HFF-Myc (cell line): ENCODE results near the gene NUAK1.

Source experiments
- DNase-seq: peaks from one replicate; pipeline ENCODE4 v3.0.0-alpha.2; 2011; ENCODE audit warnings: low read depth; ENCODE audit errors: extremely low read depth
- H3K4me3 ChIP-seq: replicated peaks from 2 replicates; pipeline ENCODE4 v1.5.1; 2011; ENCODE audit warnings: low read depth, mild to moderate bottlenecking, control low read depth, low read length
- TF ChIP-seq, protein P1 (sequence below): IDR thresholded peaks from 2 replicates; pipeline ENCODE4 v1.5.1; 2012; ENCODE audit warnings: mild to moderate bottlenecking, low read depth, low read length, control low read depth; ENCODE audit errors: missing control alignments

The NUAK1 gene

DNA sequence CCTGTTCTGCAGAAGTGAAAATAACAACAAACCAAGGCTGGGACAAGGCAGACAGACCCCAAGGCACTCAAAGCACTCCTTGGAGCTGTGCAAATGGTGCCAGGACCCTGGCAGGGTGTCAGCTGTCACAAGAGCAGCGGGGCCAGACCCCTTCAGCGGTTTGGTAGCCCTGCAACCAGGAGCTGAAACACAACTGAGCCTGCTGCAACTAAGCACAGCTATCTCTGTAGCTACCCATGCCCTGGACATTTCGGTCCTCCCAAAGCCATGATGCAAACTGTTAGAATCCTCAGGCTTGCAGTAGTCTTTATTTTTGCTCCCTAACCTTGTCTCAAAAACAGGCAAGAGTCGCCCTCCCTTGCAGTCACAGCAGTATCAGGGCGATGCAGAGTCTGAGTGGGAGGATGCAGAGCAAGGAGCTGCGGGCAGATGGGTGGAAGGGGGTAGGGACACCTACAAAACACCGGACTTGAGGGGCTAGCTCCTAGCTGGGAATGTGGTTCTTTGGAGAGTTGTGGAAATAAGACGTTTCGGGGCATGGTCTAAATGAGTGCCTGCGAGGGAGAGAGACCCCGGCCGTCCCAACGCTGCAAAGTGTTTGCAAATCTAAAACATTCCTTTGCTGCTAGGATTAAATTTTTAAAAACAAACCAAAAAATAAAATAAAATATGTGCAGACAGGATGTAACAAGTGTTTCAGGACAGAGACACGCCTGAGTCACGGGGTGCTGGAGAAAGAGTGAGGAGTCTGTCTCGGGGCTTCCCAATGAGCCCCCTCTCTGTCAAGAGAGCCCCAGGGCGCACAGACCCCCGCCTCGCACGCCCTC is 1.0 kb downstream of the NUAK1 start:
- DNase-seq: no peak
- TF ChIP-seq, protein P1, sequence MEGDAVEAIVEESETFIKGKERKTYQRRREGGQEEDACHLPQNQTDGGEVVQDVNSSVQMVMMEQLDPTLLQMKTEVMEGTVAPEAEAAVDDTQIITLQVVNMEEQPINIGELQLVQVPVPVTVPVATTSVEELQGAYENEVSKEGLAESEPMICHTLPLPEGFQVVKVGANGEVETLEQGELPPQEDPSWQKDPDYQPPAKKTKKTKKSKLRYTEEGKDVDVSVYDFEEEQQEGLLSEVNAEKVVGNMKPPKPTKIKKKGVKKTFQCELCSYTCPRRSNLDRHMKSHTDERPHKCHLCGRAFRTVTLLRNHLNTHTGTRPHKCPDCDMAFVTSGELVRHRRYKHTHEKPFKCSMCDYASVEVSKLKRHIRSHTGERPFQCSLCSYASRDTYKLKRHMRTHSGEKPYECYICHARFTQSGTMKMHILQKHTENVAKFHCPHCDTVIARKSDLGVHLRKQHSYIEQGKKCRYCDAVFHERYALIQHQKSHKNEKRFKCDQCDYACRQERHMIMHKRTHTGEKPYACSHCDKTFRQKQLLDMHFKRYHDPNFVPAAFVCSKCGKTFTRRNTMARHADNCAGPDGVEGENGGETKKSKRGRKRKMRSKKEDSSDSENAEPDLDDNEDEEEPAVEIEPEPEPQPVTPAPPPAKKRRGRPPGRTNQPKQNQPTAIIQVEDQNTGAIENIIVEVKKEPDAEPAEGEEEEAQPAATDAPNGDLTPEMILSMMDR: no peak
- H3K4me3 ChIP-seq: peak overlapping the region; percentile 53

DNA sequence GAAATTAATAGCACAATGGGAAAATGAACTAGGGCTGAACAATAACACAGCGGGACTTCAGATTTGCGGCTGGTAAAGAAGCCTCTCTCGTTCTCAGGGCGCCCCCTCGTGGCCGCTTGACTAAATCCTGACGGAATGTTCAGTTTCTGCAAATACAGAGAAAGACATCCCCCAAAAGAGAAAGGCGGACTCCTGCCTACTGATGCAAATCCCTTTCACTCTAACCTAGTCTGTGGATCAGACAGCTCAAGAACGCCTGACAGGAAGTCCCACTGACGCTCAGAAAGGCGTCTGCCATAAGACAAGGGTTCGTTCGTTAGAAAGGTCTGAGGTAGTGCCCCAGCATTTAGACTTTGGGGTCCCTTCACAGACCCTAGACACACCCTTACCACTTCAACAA is 2.5 kb downstream of the NUAK1 start:
- TF ChIP-seq, protein P1: peak; percentile 71
- no peak for DNase-seq
- peak overlapping the region; percentile 53 for H3K4me3 ChIP-seq

DNA sequence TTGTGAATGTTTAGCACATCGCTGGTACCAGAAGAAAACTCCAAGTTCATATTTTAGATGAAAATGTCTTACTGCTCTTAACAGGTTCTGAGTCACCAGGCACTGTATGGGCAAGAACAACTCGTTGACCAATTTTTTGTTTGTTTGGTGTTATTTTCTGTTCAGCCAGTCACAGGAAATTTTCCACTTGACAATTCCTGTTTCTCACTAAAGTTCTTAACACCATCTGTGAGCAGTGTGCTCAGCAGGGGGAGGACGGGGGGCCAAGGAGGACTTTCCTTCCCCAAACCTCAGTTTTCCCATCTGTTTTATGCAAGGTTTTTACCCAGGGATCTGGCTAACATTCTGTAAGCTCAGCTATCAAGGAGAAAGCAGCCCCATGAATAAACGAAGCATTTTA is 3.0 kb downstream of the NUAK1 start:
- DNase-seq: no peak
- H3K4me3 ChIP-seq: peak overlapping the region; percentile 7; the same call in 1 of the 2 replicates
- TF ChIP-seq, protein P1: no peak

DNA sequence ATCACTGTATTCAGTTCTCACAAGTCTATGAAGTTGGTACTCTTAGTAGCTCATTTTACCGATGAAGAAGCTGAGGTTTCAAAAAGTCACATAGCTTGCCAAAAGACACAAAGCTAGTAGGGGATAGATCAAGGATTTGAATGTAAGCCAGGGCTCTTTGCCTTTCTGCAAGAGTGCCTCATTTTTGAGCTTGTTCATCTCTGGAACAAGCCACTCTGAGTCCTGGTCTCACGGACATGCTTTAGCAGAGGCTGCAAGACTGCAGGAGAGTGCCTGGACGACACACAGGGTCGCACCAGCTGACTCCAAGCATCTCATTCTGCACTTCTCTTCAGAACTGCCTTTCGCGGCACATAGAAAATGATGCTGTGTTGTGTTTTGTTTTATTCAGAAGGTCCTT is 3.7 kb downstream of the NUAK1 start:
- TF ChIP-seq, protein P1: no peak
- no peak overlapping the region for H3K4me3 ChIP-seq
- no peak for DNase-seq

DNA sequence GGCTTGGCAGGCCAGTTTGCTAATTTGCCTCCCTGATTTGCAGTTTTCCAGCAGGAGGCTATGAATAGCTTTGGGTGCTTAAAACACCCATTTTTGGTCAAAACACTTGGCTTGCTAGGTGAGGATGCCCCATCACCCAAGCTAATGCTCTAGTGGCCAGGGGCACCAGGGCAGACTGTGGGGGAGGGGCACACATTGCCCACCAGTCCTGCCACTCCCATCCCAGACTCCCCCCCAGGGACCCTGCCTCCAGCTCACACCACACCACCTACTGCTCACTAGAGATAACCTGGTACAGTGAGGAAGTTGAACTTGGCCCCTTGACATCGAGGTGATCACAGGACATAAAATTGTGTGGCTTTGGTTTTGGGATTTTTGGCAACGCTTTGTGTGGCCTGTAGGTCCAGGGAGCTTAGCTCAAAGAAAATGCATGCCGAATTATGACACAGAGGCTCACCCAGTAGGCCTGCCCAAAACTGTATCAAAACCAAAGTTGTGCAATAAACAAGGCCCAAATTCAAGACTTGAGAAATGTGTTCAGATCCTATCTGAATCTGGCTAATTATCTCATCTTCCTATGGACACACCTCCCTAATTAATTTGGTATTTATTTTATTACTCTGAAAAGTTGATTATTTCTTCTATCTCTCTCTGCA is 4.3 kb downstream of the NUAK1 start:
- H3K4me3 ChIP-seq: no peak overlapping the region
- TF ChIP-seq, protein P1: no peak
- no peak for DNase-seq

DNA sequence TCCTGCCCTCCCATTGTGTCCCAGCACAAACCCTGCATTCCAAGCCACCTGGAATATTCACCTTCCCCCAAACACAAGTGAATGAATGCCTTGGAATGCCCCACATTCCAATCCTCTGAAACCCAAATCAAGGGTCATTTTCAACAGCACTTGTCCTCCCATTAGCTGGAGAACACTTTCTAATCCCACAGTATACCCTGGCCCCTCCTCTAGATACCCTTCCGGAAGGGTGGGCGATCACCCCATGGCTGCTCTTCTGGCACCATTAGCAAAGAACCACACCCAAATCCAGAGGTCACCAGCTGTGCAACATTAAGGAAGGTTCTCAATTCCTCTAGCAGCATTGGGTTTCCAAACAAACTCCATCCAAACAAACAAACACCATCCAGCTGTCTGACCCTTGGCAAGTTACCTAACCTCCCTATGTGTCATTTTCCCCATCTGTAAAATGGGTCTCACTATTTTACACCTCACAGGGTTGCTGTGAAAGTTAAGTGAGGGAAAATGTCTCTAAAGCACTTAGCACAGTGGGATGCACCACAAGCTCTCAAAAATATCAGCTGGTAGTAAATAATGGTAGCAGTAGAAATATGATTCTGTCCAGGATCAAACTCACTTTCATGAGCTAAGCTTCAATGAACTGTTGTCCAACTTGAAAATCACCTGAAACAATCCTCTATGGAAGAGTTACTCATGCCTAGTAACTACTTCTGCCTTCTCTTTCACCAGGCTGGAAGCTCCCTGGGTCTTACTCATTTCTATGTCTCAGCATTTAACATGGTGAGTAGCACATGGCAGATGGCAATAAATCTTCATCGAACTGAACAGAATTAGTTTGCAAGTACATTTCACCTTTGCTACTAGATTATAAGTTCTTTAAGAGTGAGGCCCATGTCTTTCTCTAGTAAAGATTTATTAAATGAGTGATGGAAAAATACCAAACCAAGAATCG is 5.3 kb downstream of the NUAK1 start:
- H3K4me3 ChIP-seq: no peak overlapping the region
- no peak for DNase-seq

More for the DNA sequence above, 5.3 kb downstream of the NUAK1 start:
- TF ChIP-seq, protein P1: no peak
